Stimulated activated memory B cell treated with anti-CD40 and anti-IgM and Interleukin-4, amounts not matched to agents 10 μg/mL and 1 μg/mL and 100 μg/mL, for 72 hours (primary cell): ENCODE results near the gene PER2.

Experiments used
- ATAC-seq: fragments of 150-1000 bp; cut with Tn5 transposase; 2 replicates; pipeline ENCODE4 v1.10.0; 2021
- H3K27ac Mint-ChIP-seq: one replicate; pipeline ENCODE4 v1.8.0; 2022; ENCODE audit warnings: mild to moderate bottlenecking, mixed read lengths
- H3K27me3 Mint-ChIP-seq: one replicate; pipeline ENCODE4 v1.8.0; 2022; ENCODE audit warnings: mixed read lengths
- H3K36me3 Mint-ChIP-seq: one replicate; pipeline ENCODE4 v1.8.0; 2022; ENCODE audit warnings: mixed read lengths
- H3K4me1 Mint-ChIP-seq: one replicate; pipeline ENCODE4 v1.8.0; 2022; ENCODE audit warnings: mixed read lengths
- H3K4me3 Mint-ChIP-seq: one replicate; pipeline ENCODE4 v1.8.0; 2022; ENCODE audit warnings: mild to moderate bottlenecking, moderate library complexity, mixed read lengths
- H3K9me3 Mint-ChIP-seq: one replicate; pipeline ENCODE4 v1.8.0; 2022; ENCODE audit warnings: mixed read lengths

PER2 gene

DNA sequence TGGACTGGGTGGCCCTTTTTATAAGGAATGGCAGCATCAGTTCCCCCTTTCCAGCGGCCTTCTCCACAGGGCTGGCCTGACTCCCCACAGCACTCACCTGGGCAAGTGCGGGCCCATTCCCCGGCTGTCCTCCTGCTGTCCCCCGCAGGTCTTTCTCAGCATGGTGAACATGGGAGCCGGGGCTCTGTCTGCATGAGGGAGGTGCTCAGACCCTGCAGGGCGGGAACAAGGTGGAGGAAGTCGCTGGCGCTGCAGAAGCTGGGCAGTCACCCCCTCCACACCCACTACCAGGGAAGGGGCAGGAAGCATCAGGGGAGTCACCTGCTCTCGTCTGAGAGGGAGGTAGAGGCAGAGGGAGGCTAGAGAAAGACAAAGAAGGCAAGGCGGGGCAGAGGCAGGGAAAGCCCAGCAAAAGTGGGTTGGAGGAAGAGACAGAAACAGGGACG is 60.8 kb downstream of the PER2 start:
- Mint-ChIP-seq H3K4me3 (no peak overlapping the region), H3K27ac (no peak overlapping the region), H3K36me3 (peaks cover 34% of the 10 kb centered on the region), H3K4me1 (peaks cover 18% of the 10 kb centered on the region), H3K9me3 (no peaks in the 10 kb centered on the region), H3K27me3 (peaks cover 9% of the 10 kb centered on the region)
- no peak for ATAC-seq

GRCh38 chr2:238226698-238227586 is 61.5 kb downstream of the PER2 start:
- Mint-ChIP-seq H3K9me3 (no peaks in the 10 kb centered on the region), H3K27ac (no peak overlapping the region)
- no peak for ATAC-seq

GRCh38 chr2:238225911-238226697 is 62.3 kb downstream of the PER2 start:
- Mint-ChIP-seq H3K9me3 (no peaks in the 10 kb centered on the region), H3K4me3 (no peak overlapping the region), H3K36me3 (peaks cover 34% of the 10 kb centered on the region), H3K27me3 (peaks cover 9% of the 10 kb centered on the region), H3K4me1 (peaks cover 10% of the 10 kb centered on the region), H3K27ac (no peak overlapping the region)
- peak; percentile 16 for ATAC-seq

More at GRCh38 chr2:238226698-238227586, 61.5 kb downstream of the PER2 start:
- H3K4me3 Mint-ChIP-seq = no peak overlapping the region
- H3K36me3 Mint-ChIP-seq = peaks cover 34% of the 10 kb centered on the region
- H3K27me3 Mint-ChIP-seq = peaks cover 9% of the 10 kb centered on the region
- peaks cover 18% of the 10 kb centered on the region for H3K4me1 Mint-ChIP-seq

- Mint-ChIP-seq H3K27me3 (peaks cover 1% of the 10 kb centered on the region), H3K36me3 (peaks cover 34% of the 10 kb centered on the region), H3K4me3 (no peak overlapping the region), H3K27ac (no peak overlapping the region), H3K4me1 (peaks cover under 1% of the 10 kb centered on the region), H3K9me3 (no peaks in the 10 kb centered on the region)
- ATAC-seq = no peak
Measured at GRCh38 chr2:238225121-238225520, 63.3 kb downstream of the PER2 start.

- Mint-ChIP-seq H3K36me3 (peaks cover 34% of the 10 kb centered on the region), H3K4me1 (no peaks in the 10 kb centered on the region), H3K9me3 (no peaks in the 10 kb centered on the region), H3K4me3 (no peak overlapping the region), H3K27ac (no peak overlapping the region), H3K27me3 (no peaks in the 10 kb centered on the region)
- no peak for ATAC-seq
Measured at GRCh38 chr2:238224356-238225035, 63.9 kb downstream of the PER2 start.

- Mint-ChIP-seq H3K9me3 (no peaks in the 10 kb centered on the region), H3K27me3 (no peaks in the 10 kb centered on the region), H3K36me3 (peaks cover 23% of the 10 kb centered on the region), H3K27ac (no peak overlapping the region), H3K4me3 (no peak overlapping the region), H3K4me1 (no peaks in the 10 kb centered on the region)
- peak; percentile 12 for ATAC-seq
Measured at GRCh38 chr2:238220892-238221521, 67.4 kb downstream of the PER2 start.

- Mint-ChIP-seq H3K27ac (no peak overlapping the region), H3K4me3 (no peak overlapping the region), H3K9me3 (no peaks in the 10 kb centered on the region), H3K27me3 (no peaks in the 10 kb centered on the region), H3K4me1 (no peaks in the 10 kb centered on the region), H3K36me3 (peaks cover 17% of the 10 kb centered on the region)
- ATAC-seq = no peak
Measured at GRCh38 chr2:238220274-238220891, 68.0 kb downstream of the PER2 start.

DNA sequence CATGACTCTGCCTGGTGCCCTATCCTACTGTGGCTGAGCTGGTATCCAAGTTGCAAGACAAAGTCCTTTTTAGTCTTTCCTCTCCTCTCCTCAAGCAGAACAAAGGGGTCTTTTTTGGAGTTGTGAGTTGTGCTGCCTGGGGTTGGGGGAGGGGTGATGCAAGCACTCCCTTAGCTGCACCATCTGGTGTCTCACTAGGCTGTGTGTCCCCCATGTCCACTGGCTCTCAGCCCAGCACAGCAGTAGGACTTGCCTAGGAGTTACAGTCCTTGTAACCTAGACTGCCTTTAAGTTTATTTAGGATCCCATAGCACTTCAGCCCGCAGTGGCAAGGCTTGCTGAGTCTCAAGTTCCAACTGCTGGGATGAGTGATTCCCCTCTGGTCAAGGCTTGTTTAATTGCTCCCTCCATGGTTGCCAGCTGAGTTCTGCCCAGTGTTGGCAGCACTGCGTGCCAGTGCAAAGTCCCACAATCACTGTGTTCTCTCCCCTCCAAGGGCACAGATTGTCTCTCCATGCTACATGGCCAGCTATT is 71.7 kb downstream of the PER2 start:
- Mint-ChIP-seq H3K36me3 (peaks cover 20% of the 10 kb centered on the region), H3K4me1 (no peaks in the 10 kb centered on the region), H3K27me3 (no peaks in the 10 kb centered on the region), H3K9me3 (peaks cover 4% of the 10 kb centered on the region), H3K4me3 (no peak overlapping the region), H3K27ac (no peak overlapping the region)
- no peak for ATAC-seq

DNA sequence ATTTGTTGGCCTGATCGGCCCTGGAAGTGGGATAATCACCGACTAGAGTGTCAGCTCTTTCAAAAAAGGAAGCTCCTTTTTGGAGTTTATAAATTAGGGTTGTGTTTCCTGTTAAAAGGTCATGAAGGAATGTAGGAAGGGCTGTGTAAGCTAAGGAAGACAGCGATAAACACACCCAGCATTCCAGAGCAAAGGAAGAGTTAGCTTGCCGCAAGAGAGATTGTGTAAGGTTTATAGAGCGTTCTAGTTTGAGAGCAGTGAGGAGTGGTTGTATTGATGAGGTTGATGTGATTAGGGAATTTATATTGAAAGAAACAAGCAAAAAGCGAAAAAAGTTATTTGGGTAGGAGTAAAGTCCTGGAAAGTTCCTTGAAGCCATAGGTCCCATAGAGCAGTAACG is 81.4 kb downstream of the PER2 start:
- H3K27me3 Mint-ChIP-seq = no peaks in the 10 kb centered on the region
- H3K4me1 Mint-ChIP-seq = peaks cover 21% of the 10 kb centered on the region
- no peak overlapping the region for H3K27ac Mint-ChIP-seq
- no peak overlapping the region for H3K4me3 Mint-ChIP-seq
- ATAC-seq = no peak
- H3K36me3 Mint-ChIP-seq = peaks cover 5% of the 10 kb centered on the region
- no peaks in the 10 kb centered on the region for H3K9me3 Mint-ChIP-seq

DNA sequence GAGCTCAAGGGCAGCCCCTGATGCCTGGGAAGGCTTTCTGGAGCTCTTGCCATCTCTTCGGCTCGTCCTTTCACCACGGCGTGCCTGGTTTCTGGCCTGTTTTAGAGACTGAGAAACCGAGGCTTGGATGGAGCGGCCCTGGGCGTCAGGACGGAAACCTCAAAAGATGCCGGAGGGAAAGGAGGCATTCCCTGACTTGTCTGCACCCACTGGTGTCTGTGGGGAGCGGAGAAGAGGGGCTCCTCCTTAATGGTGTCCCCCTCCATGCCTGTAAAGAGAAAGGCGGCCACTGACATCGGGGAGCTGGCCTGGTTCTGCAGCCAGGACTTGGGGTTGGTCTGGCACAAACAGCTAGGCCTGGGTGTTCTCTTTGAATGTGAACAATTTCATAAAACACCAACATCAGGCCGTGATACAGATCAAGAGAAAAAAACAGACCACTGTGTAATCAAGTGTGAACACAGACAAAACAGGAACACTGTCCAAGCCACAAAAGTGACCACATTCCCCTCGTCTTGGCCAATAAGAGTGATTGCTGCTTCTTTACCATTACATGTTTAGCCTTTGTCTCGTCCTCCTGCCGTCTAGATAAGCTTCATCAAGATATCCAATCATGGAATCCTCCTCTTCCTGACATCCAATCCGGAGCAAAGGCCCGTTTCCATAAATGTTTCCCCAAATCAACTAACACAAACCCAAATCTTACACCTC is 84.3 kb downstream of the PER2 start:
- Mint-ChIP-seq H3K27ac (peak overlapping the region; percentile 68), H3K4me3 (peak overlapping the region; percentile 78)

DNA sequence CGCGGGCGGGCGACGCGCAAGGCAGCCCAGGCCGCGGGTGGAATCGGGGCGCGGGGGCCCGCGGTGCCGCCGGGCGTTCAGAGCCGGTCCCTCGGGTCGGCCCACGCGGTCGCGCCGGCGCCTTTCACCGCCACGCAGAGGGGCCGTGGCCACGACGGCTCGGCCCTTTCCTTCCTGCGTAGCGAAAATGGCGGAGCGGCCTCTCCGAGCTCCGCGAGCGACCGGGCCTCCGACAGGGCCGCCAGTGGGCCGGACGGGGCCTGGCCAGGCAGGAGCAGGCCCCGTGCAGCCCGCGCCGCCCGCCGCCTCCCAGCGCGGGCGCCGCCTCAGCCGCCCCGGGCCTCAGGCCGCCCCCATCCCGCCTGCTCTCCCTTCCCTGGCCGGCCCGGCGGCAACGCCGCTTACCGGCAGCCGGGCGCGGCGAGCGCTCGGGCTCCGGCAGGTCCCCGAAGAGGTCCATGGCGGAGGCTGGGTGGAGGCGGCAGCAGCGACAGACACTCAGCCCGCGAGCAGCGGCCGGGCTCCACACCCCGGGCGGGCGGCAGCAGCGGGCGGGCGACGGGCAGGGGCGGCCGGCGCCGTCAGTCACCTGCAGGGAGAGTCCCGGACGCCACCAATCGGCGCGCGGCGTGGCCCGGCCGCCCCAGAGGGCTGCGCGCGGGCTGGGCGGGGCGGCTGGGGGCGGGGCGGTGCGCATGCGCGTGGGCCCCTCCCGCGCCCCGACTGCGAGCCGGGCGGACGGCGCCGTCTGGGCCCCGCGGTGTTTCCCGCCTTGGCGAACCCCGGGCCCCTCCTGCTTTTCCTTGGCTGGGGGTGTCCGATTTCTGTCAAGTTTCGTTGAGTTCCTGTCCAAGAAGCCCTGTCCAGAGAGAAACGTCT is 85.1 kb downstream of the PER2 start, which contains the start of gene ILKAP:
Gene ILKAP (minus strand): TSS at position 602 of the 879 bp plus-strand sequence. CDS start 142 bp downstream, at position 460.
- peak; percentile 98 for ATAC-seq
- peak within 1 kb of the TSS; percentile 72 for H3K27ac Mint-ChIP-seq
- H3K4me1 Mint-ChIP-seq = peaks cover 49% of the 10 kb centered on the region
- H3K4me3 Mint-ChIP-seq = peak within 1 kb of the TSS; percentile 83
- no peaks in the 10 kb centered on the region for H3K9me3 Mint-ChIP-seq
- peaks cover 5% of the 10 kb centered on the region for H3K36me3 Mint-ChIP-seq
- H3K27me3 Mint-ChIP-seq = no peaks in the 10 kb centered on the region

More for the DNA sequence above, 84.3 kb downstream of the PER2 start:
- Mint-ChIP-seq H3K36me3 (peaks cover 5% of the 10 kb centered on the region), H3K9me3 (no peaks in the 10 kb centered on the region), H3K27me3 (no peaks in the 10 kb centered on the region), H3K4me1 (peaks cover 46% of the 10 kb centered on the region)
- peak; percentile 58 for ATAC-seq

DNA sequence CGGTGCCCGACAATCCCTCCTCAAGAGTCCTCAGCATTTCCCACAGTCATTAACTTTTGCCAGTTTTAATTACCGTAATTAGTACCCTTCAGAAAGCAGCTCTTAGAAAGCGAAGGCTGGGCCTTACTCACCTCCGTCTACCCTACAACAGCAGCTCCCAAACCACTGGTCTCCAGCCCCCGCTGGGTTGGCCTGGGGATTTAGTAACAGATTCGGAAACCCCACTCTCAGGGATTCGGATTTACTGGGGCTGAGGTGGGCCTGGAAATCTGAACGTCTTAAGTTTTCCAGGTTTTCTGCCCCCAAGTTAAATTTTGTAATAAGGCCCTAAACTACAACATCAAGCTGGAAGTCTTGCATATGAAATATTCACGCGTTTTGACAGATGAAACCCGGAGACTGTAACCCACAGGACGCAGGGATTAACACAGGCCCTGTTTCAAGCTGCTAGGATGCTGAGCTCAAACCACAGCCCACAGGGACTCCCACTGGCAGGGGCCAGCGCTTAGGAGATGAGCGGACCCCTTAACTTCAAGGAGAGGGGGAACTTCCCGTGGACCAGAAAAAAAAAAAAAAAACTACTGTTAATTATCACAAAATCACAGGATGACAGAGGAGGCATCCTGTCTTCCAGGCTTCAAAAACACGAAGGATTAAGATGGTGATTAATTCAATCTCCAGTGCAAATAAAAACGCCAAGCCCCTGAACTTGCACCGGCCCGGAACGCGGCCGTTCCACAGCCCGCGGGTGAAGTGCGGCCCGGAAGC is 85.9 kb downstream of the PER2 start:
- Mint-ChIP-seq H3K4me1 (peaks cover 53% of the 10 kb centered on the region), H3K27me3 (no peaks in the 10 kb centered on the region), H3K36me3 (peaks cover 6% of the 10 kb centered on the region), H3K9me3 (no peaks in the 10 kb centered on the region), H3K27ac (peak overlapping the region; percentile 72), H3K4me3 (peak overlapping the region; percentile 83)
- ATAC-seq = no peak
